Sigmoid colon (tissue), 4 donors: ENCODE data around the gene OPRL1.

Experiments used
- EP300 ChIP-seq, 4 donors: sonication (generic); formaldehyde crosslinking; IDR thresholded peaks; one replicate each; pipeline ENCODE4 v1.6.1; 2017; ENCODE audit warnings: antibody characterized with exemption in 4 of 4
- TF ChIP-seq, protein P1 (sequence below), 4 experiments: fragments of 450-650 bp in 3 of 4; fragments of 200-600 bp in 1 of 4; IDR thresholded peaks; one replicate each; pipeline ENCODE4 v1.5.1; 2016 to 2019; ENCODE audit warnings: antibody characterized with exemption in 4 of 4, mild to moderate bottlenecking in 3 of 4, moderate library complexity in 2 of 4

DNA sequence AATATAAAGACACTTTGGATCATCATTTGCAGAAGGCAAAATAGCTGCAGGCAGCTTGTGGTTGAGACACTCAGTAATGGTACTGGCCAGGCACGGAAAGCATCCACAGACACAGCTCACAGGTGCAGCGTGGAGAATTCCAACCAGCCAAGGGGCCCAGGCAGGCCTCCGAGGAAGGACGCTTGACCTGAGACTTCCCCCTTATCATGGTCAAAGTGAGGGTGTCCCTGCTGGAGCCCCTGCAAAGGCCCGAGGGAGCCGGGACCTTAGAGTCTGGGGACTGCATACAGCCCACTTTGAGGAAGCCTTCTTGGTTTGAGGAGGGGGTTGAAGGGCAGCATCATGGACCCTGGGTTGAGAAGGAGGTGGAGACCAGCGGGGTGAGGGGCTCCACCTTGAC, 69.3 kb downstream of the OPRL1 start:
- TF ChIP-seq, protein P1, sequence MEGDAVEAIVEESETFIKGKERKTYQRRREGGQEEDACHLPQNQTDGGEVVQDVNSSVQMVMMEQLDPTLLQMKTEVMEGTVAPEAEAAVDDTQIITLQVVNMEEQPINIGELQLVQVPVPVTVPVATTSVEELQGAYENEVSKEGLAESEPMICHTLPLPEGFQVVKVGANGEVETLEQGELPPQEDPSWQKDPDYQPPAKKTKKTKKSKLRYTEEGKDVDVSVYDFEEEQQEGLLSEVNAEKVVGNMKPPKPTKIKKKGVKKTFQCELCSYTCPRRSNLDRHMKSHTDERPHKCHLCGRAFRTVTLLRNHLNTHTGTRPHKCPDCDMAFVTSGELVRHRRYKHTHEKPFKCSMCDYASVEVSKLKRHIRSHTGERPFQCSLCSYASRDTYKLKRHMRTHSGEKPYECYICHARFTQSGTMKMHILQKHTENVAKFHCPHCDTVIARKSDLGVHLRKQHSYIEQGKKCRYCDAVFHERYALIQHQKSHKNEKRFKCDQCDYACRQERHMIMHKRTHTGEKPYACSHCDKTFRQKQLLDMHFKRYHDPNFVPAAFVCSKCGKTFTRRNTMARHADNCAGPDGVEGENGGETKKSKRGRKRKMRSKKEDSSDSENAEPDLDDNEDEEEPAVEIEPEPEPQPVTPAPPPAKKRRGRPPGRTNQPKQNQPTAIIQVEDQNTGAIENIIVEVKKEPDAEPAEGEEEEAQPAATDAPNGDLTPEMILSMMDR (IDR thresholded peaks at IDR 0.05) = no peak
- TF ChIP-seq EP300 (IDR thresholded peaks at IDR 0.05) = no peak
